CD14-positive monocyte (primary cell): Measurements from ENCODE around the gene OS9. TPM values are rescaled to one million over a fixed set of nuclear protein-coding genes. Genes with fewer than 3 reads are reported as not detected.

Experiments
- DNase-seq, 3 donors: peaks; one replicate each; pipeline ENCODE4 v3.0.0-alpha.2; 2011 to 2022
- H2AFZ ChIP-seq: 2 replicates; pipeline ENCODE4 v1.6.0; 2012; ENCODE audit warnings: mild to moderate bottlenecking, low read depth, low read length, inconsistent platforms; ENCODE audit not compliant: insufficient read depth, poor library complexity, severe bottlenecking
- H3K27ac ChIP-seq, 2 donors: 1 replicate in 1 of 2; 2 replicates in 1 of 2; pipeline ENCODE4 v1.5.1; 2012 to 2013; ENCODE audit warnings: low read length in 2 of 2, control low read depth in 1 of 2, inconsistent platforms in 1 of 2, low read depth in 1 of 2, mild to moderate bottlenecking in 1 of 2
- H3K27me3 ChIP-seq, 2 donors: one replicate each; pipeline versions ENCODE4 v1.6.0 to v1.6.1; 2011 to 2013; ENCODE audit warnings: low read length in 2 of 2; ENCODE audit not compliant: control insufficient read depth in 2 of 2, insufficient read depth in 2 of 2
- H3K36me3 ChIP-seq, 2 donors: replicated peaks in 1 of 2; 1 replicate in 1 of 2; 2 replicates in 1 of 2; pipeline versions ENCODE4 v1.5.1 to v1.6.1; 2012 to 2013; ENCODE audit warnings: low read length in 2 of 2, control low read depth in 1 of 2, inconsistent platforms in 1 of 2, mild to moderate bottlenecking in 1 of 2; ENCODE audit not compliant: insufficient read depth in 2 of 2, control insufficient read depth in 1 of 2
- H3K4me1 ChIP-seq, 2 donors: 1 replicate in 1 of 2; 2 replicates in 1 of 2; pipeline versions ENCODE4 v1.5.1 to v1.6.1; 2012 to 2013; ENCODE audit warnings: low read length in 2 of 2, control low read depth in 1 of 2, inconsistent platforms in 1 of 2, mild to moderate bottlenecking in 1 of 2, moderate library complexity in 1 of 2; ENCODE audit not compliant: insufficient read depth in 2 of 2, control insufficient read depth in 1 of 2
- H3K4me2 ChIP-seq: replicated peaks from 2 replicates; pipeline ENCODE3; 2012; ENCODE audit warnings: low read length, moderate library complexity, mild to moderate bottlenecking; ENCODE audit not compliant: poor library complexity, severe bottlenecking; ENCODE audit errors: extremely low read depth
- H3K4me3 ChIP-seq, 3 experiments: fragments of 200-600 bp in 1 of 3; sonication (generic) in 1 of 3; replicated peaks in 1 of 3; 1 replicate in 2 of 3; 2 replicates in 1 of 3; pipeline ENCODE4 v1.5.1; 2011 to 2013; ENCODE audit warnings: low read length in 3 of 3, mild to moderate bottlenecking in 3 of 3, control low read depth in 2 of 3, low read depth in 2 of 3, inconsistent platforms in 1 of 3, moderate library complexity in 1 of 3
- H3K79me2 ChIP-seq: 2 replicates; pipeline ENCODE4 v1.6.0; 2012; ENCODE audit warnings: mild to moderate bottlenecking, control low read depth, inconsistent platforms, low read length, moderate library complexity; ENCODE audit not compliant: insufficient read depth
- H3K9ac ChIP-seq: 2 replicates; pipeline ENCODE4 v1.6.0; 2017; ENCODE audit warnings: low read length, mild to moderate bottlenecking; ENCODE audit not compliant: insufficient read depth, poor library complexity, severe bottlenecking
- H3K9me3 ChIP-seq, 2 donors: replicated peaks in 1 of 2; 1 replicate in 1 of 2; 2 replicates in 1 of 2; pipeline versions ENCODE4 v1.5.1 to v1.6.1; 2012 to 2013; ENCODE audit warnings: low read length in 2 of 2, control low read depth in 1 of 2; ENCODE audit not compliant: control insufficient read depth in 1 of 2, insufficient read depth in 1 of 2
- H4K20me1 ChIP-seq: 2 replicates; pipeline ENCODE4 v1.6.0; 2012; ENCODE audit warnings: mild to moderate bottlenecking, low read length, control low read depth, moderate library complexity; ENCODE audit not compliant: insufficient read depth
- H3K27ac Mint-ChIP-seq, 7 donors: one replicate each; pipeline ENCODE4 v1.8.0; 2020; ENCODE audit warnings: mild to moderate bottlenecking in 7 of 7, mixed read lengths in 7 of 7, moderate library complexity in 6 of 7, inconsistent platforms in 2 of 7
- H3K27me3 Mint-ChIP-seq, 3 donors: one replicate each; pipeline ENCODE4 v1.8.0; 2021 to 2022; ENCODE audit warnings: low read depth in 3 of 3, mild to moderate bottlenecking in 3 of 3, mixed read lengths in 3 of 3, moderate library complexity in 3 of 3, inconsistent platforms in 1 of 3
- H3K36me3 Mint-ChIP-seq, 2 donors: one replicate each; pipeline ENCODE4 v1.8.0; 2020; ENCODE audit warnings: mixed read lengths in 2 of 2, inconsistent platforms in 1 of 2, mild to moderate bottlenecking in 1 of 2
- H3K4me1 Mint-ChIP-seq: one replicate; pipeline ENCODE4 v1.8.0; 2020; ENCODE audit warnings: mild to moderate bottlenecking, mixed read lengths
- H3K4me3 Mint-ChIP-seq, 2 donors: one replicate each; pipeline ENCODE4 v1.8.0; 2020; ENCODE audit warnings: mild to moderate bottlenecking in 2 of 2, mixed read lengths in 2 of 2, moderate library complexity in 1 of 2
- H3K9me3 Mint-ChIP-seq, 7 donors: one replicate each; pipeline ENCODE4 v1.8.0; 2020 to 2022; ENCODE audit warnings: mixed read lengths in 7 of 7, mild to moderate bottlenecking in 6 of 7, moderate library complexity in 6 of 7, inconsistent platforms in 2 of 7
- CTCF ChIP-seq: fragments of 200-600 bp; IDR thresholded peaks from one replicate; pipeline ENCODE4 v1.8.0; 2022; ENCODE audit warnings: antibody characterized with exemption, mild to moderate bottlenecking
- WGBS: methylation state at CpG from one replicate; pipeline ENCODE4 v1.1.5; 2013; ENCODE audit warnings: missing lambda C conversion rate; ENCODE audit not compliant: insufficient coverage; 5-methylcytosine and 5-hydroxymethylcytosine counted together
- intact Hi-C, 2 donors: fragments of 100-400 bp; cut with micrococcal nuclease; formaldehyde crosslinking; loops; one replicate each; pipeline versions ENCODE4 v1.15.0 to v1.15.1; 2023
- polyA plus RNA-seq, 3 donors: library from polyadenylated mRNA; depleted of rRNA in 1 of 3; unstranded in 2 of 3; stranded (reverse) in 1 of 3; fragments of 300-500 nt in 2 of 3; fragments of >200 nt in 1 of 3; fragmentation: Illumina TruSeq in 2 of 3; gene quantifications; 1 replicate in 2 of 3; 2 replicates in 1 of 3; pipeline ENCODE4 v1.2.3, GENCODE V29; 2012 to 2021

OS9 gene
- polyA plus RNA-seq, 3 donors, result 90.9 to 484 (median 128) TPM

GRCh38 chr12:57758552-57759359 is 64.8 kb downstream of the OS9 start:
- TF ChIP-seq CTCF, result no peak
- no peaks in the 10 kb centered on the region for H3K79me2 ChIP-seq
- H3K4me3 ChIP-seq, result no peak overlapping the region
- Mint-ChIP-seq H3K27ac (no peak overlapping the region), H3K9me3 (peaks cover 0 to 7% (median 0%) of the 10 kb centered on the region in 7 donors), H3K4me3 (no peak overlapping the region), H3K36me3 (peaks cover 10 to 17% of the 10 kb centered on the region in 2 donors), H3K4me1 (peaks cover 22% of the 10 kb centered on the region), H3K27me3 (peaks cover 15 to 20% (median 16%) of the 10 kb centered on the region in 3 donors)
- H2AFZ ChIP-seq, result no peak overlapping the region
- H3K9ac ChIP-seq, result no peak overlapping the region
- no peak overlapping the region for H3K27ac ChIP-seq
- peaks cover 3 to 18% of the 10 kb centered on the region in 2 donors for H3K27me3 ChIP-seq
- H3K4me1 ChIP-seq, result peaks cover 22 to 24% of the 10 kb centered on the region in 2 donors
- no peak overlapping the region for H3K4me2 ChIP-seq
- H3K9me3 ChIP-seq, result no peaks in the 10 kb centered on the region
- intact Hi-C loops, result loop anchor here in 1 of 2 donors (10.0 kb wide), 1 partner anchor 214 kb away; the partner anchor contains the start of gene DCTN2
- DNase-seq, result no peak
- H3K36me3 ChIP-seq, result peaks cover 6 to 14% of the 10 kb centered on the region in 2 donors
- no peaks in the 10 kb centered on the region for H4K20me1 ChIP-seq
- 97% methylated on average over 17 of the region's 25 CpGs for WGBS

GRCh38 chr12:57759360-57759980 is 65.5 kb downstream of the OS9 start:
- no peaks in the 10 kb centered on the region for H3K79me2 ChIP-seq
- H3K4me1 Mint-ChIP-seq, result peaks cover 18% of the 10 kb centered on the region
- peaks cover 10 to 21% of the 10 kb centered on the region in 2 donors for H3K27me3 ChIP-seq
- H3K36me3 ChIP-seq, result peaks cover 6 to 14% of the 10 kb centered on the region in 2 donors
- no peaks in the 10 kb centered on the region for H4K20me1 ChIP-seq
- H3K4me3 Mint-ChIP-seq, result no peak overlapping the region
- H3K36me3 Mint-ChIP-seq, result peaks cover 14 to 16% of the 10 kb centered on the region in 2 donors
- 44% methylated on average over 2 of the region's 3 CpGs for WGBS
- no peak overlapping the region for H3K27ac Mint-ChIP-seq
- peaks cover 0 to 7% (median 3%) of the 10 kb centered on the region in 7 donors for H3K9me3 Mint-ChIP-seq
- no peak overlapping the region for H2AFZ ChIP-seq
- peaks cover 18 to 21% of the 10 kb centered on the region in 2 donors for H3K4me1 ChIP-seq
- no peak overlapping the region for H3K9ac ChIP-seq
- peak; percentile 44 for TF ChIP-seq CTCF
- intact Hi-C loops, result loop anchor here in 1 of 2 donors (10.0 kb wide), 1 partner anchor 215 kb away; the partner anchor contains the start of gene DCTN2
- H3K9me3 ChIP-seq, result no peaks in the 10 kb centered on the region
- no peak overlapping the region for H3K4me2 ChIP-seq
- H3K27ac ChIP-seq, result no peak overlapping the region
- no peak overlapping the region for H3K4me3 ChIP-seq
- H3K27me3 Mint-ChIP-seq, result peaks cover 18 to 20% (median 18%) of the 10 kb centered on the region in 3 donors
- DNase-seq, result no peak
